GM21825 (cell line): Measurements from ENCODE around the gene SCP2.

Experiments
- ATAC-seq: cut with Tn5 transposase; IDR thresholded peaks from one replicate; pipeline ENCODE4 v1.9.1; 2021; ENCODE audit warnings: mild to moderate bottlenecking, moderate library complexity; ENCODE audit not compliant: unreplicated experiment

SCP2 gene

DNA sequence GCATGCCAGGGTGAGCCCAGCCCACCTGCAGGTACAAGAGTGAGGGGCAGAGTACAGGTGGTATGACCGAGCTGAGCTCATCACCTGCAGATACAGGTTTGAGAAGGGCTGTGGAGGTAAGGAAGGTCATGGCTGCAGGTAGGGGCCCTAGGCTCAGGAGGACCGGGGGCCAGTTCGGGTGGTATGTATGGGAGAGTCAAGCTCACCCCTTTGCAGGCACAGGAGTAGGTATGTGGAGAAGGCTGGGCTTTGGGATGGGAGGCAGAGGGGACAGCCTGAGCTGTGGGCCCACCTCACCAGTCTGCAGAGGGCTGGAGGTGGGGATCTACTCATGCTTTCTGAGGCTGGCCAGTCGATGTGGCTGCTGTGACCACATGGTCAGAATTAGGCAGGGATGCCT is 152.2 kb downstream of the SCP2 start:
- no peak for ATAC-seq

DNA sequence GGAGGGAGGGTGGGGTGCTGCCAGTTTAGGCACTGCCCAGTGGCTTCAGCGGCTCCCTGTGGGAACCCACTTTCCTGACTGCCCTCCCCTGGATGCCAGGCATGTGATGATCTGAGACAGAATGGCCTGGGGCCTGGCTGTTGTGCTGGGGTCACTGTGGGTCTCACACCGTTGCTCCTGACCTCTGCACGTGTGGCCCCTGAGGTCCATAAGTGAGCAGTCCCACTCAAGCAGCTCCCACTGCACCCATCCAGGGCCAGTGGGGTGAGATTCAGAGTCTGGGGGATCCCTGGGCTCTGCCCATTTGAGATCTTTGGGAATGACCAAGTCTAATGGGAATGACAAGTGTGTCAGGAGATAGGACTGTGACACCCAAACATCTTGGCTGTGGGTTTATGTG is 153.0 kb downstream of the SCP2 start:
- no peak for ATAC-seq

DNA sequence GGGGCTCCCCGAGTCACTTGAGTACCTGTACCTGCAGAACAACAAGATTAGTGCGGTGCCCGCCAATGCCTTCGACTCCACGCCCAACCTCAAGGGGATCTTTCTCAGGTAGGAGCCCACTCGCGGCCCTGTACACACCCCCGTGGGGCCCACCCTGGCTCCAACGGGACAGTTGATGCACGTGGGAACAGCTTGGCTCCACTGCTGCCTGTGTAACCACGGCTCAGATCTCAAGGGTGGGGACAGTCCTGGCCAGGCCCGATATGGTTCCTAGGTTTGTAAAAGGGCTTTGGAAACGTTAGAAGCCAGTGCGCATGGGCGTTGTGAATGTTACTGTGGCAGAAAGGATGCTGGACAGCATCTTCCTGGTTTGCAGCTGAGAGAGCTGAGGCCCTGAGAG is 153.7 kb downstream of the SCP2 start:
- ATAC-seq: no peak

DNA sequence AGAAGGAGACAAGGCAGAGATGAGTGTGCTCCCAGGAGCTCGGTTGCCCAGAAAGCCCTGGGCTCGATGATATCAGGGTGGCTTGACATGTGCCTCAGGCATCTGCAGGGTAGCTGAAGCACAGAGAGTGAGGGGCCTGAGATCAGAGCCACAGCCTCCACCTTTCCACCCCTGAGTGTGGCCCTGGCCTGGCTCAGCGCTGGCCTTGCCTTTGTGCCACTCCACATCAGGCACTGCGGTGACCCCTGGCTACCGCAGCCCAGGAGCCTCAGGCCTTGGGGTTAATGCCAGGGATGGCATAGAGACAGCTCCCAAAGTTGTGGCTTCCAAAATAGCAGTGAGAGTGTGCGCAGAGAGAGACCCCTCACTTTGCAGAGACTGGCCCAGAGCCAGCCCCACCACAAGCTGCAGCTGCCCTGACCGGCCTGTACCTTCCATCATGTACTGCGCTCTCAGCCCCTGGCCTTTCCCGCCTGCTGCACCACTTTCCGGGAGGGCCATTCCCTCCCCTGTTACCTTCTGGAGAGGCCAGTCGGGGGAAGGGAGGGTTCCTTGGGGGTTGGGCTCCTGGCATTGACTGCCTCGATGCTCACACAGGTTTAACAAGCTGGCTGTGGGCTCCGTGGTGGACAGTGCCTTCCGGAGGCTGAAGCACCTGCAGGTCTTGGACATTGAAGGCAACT is 154.4 kb downstream of the SCP2 start:
- no peak for ATAC-seq

DNA sequence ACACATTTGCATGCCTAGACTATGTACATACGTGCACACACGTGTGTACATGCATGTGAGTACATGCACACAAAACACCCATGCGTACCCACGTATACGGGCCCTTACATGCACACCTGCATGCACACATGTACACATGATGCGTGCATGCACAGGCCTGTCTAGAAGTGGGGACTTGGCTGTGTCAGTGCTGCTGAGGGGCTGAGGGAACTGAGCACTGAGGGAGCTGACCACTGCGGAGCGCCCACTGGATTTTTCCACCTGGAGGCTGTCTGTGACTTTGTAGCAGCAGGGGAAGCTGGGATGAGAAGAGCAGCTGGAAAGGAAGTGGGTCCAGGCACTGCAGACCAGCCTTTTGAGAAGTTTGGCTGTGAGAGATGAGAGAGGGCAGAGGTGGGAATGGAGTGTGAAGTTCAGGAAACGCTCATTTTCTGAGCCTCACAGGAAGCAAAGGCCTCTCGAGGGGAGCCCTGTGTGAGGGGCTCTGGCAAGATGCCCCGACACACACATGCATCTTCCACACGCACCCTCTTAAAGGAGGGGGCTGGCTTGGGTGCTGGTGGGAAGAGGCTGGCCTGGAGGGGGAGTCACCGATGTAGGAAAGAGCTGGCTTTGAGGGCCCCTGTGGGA is 155.9 kb downstream of the SCP2 start:
- no peak for ATAC-seq

DNA sequence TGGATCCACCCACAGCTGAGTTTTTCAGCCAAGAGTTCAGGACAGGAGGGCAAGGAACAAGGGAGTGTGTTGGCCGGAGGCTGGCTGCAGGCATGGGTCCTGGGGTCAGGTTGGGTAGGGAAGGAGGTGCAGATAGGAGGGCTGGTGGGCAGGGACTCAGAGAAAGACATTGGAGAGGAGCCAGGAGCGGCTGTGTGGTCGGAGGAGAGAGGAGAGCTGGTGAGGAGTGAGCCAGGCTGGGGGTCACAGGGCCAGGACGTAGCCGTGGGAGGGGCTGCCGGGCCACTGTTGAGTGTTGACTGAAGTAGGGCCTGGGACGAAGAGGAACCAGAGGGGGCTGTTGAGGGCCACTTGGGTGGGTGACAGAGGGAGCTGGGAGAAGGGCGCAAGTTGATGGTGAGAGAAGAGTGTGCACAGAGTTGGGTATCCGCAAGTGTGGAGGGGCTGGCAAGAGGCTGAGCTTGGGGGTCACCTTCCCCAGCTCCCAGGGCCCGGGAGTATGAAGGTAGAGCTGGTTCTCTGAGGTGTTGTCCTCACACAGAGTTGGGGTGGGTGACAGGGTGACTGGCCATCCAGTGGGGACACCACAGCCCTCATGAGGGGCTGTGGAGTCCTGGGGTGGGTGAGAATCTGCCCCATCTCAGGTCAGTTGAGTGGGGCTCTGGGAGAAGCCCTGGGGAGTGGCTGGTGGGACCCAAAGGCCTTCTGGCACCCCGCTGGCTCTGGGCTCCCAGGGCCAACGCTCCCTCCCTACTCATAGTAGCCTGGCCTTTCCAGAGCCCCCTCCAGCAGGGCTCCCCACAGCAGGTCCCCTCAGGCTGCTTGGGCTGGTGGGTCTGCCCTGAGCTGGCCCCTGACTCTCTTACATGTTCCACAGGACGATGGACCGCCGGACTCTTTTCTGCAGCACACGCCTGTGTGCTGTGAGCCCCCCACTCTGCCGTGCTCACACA is 156.8 kb downstream of the SCP2 start:
- ATAC-seq: no peak

DNA sequence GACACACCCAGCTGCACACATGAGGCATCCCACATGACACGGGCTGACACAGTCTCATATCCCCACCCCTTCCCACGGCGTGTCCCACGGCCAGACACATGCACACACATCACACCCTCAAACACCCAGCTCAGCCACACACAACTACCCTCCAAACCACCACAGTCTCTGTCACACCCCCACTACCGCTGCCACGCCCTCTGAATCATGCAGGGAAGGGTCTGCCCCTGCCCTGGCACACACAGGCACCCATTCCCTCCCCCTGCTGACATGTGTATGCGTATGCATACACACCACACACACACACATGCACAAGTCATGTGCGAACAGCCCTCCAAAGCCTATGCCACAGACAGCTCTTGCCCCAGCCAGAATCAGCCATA is 157.5 kb downstream of the SCP2 start:
- ATAC-seq: no peak

DNA sequence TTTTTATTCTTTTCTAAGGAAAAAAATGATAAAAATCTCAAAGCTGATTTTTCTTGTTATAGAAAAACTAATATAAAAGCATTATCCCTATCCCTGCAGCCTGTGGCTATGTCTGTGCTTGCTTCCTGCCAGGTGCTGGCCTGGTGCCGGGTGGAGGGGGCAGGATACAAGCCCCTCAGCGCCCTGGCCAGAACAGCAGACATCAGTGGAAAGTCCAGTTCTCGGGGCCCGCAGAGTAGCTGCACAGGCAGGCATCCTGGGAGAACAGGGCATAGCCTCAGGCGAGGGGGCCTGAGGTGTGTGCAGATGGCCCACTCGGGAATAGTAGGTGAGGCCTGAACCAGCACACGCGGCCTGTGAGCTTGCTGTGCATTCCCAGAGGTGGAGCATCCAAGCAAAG is 158.3 kb downstream of the SCP2 start:
- no peak for ATAC-seq

DNA sequence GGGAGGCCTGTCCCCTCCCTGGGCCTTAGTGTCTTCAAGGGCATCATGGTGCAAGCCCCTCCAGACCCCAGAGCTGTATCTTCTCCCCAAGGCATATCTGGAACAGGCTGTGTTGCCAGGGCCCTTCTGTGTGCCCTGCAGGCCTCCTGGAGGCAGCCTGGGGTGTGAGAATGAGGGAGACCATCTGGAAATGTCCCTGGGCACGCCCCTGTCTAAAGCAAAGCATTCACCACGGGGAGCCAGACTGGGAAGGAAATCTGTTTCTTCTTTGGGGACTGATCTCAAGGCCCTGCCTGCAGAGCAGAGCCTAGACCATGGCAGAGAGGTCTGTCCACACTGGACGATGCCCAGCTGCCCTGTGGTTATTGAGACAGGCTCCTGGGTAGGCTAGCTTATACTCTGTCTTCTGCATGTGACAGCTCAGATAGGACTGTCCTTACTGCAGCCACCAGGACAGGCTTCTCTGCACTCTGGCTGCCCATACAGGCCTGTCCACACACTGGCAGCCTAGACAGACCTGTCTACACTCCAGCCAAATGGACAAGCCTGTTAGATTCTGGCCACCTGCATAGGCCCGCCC is 159.5 kb downstream of the SCP2 start:
- no peak for ATAC-seq

DNA sequence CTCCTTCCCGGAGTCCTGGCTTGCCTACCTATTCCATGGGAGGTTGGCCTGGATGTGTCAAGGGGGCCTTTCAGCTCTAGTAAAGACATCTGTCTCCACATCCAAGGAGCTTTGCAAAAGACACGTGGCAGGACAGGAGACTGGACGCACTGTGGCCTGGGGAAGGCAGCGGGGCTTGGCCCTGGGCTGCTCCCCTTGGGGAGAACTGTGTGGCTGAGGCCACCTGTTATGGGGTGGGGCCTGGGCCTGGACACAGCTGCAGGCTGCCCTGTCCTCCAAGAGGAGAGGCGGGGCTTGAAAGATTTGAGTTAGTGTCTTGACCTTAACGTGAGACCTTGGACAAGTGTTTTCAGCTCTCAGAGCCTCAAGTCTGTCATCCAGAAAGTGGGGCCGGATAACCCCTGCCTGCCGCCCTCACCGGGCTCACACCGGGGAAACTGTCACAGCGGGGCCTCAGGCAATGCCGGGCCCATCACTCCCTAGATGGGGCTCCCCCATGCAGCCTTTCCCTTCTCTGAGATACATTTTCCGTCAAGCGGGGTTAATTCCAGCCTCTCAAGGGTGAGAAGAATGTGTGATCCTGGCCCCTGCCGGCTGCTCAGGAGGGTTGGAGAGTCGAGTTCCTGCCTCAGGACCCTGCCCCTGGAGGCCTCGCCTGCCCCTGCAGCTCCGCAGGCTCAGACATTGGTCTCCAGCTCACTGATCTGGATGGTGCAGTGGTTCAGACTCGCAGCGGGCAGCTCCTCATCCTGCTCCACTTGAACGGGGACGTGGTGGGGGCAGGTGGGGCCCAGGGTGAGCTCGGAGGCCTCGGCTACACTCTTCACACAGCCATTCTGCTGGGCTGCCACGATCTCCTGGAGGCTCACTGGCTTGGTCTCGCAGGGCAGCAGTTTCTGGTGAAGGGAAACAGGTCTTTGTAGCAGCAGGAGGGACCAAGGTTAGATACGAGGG is 160.5 kb downstream of the SCP2 start:
- no peak for ATAC-seq

DNA sequence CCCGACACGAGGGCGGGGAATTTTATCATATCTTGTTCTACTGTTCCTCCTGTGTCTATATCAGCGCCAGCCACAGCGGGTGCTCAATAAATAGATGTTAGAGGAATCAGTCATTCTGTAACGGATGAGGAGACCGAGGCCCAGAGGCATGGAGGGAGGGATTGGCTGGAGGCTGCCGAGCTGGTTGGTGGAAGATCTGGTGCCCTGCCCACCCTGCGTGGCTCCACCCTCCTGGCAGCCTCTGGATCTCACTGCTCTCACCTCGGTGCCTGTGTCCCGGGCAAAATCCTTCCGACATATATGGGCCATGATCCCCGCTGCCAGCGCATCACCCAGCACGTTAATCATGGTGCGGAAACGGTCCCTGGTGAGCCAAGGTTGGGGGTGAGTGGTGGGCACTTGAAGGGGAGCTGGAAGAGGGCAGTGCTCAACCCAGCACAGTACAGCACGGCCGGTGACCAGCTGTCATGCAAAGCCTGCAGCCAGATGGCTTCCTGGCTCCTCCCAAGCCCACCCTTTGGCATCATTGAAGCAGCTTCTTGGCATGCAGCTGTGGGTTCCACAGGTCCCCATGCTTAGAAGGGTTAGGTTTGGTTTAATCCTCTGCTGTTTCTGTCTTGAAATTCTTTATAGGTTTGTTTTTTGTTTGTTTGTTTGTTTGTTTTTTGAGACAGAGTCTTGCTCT is 161.7 kb downstream of the SCP2 start:
- ATAC-seq: no peak

DNA sequence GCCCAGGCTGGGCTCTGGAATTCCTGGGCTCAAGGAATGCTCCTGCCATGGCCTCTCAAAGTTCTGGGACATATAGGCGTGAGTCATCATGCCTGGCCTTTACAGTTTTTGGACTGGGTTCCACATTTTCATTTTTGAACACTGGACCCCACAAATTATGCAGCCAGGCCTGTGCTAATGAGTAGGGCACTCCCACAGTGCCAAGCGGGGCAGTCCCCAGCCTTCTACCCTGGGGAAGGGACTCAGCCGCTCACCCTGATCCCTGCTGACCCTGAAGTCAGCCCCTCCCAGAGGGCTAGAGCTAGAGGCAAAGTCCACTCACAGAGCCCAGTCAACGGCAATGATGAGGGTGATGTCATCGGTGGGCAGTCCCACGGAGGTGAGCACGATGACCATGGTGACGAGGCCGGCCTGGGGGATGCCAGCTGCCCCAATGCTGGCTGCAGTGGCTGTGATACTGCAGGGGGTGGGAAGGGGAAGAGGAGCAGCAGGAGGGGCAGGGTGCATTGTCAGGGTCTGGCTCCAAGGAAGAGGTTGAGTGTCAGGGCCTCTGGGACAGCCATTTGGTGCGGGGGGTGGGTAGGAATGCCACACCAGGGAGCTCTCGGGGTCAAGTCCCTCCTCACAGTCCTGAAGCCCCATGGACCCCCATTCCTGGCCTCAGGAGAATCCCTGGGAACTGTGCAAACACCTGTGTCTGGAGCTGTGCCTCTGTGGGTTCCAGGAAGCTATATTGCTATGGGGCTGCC is 162.6 kb downstream of the SCP2 start:
- no peak for ATAC-seq

DNA sequence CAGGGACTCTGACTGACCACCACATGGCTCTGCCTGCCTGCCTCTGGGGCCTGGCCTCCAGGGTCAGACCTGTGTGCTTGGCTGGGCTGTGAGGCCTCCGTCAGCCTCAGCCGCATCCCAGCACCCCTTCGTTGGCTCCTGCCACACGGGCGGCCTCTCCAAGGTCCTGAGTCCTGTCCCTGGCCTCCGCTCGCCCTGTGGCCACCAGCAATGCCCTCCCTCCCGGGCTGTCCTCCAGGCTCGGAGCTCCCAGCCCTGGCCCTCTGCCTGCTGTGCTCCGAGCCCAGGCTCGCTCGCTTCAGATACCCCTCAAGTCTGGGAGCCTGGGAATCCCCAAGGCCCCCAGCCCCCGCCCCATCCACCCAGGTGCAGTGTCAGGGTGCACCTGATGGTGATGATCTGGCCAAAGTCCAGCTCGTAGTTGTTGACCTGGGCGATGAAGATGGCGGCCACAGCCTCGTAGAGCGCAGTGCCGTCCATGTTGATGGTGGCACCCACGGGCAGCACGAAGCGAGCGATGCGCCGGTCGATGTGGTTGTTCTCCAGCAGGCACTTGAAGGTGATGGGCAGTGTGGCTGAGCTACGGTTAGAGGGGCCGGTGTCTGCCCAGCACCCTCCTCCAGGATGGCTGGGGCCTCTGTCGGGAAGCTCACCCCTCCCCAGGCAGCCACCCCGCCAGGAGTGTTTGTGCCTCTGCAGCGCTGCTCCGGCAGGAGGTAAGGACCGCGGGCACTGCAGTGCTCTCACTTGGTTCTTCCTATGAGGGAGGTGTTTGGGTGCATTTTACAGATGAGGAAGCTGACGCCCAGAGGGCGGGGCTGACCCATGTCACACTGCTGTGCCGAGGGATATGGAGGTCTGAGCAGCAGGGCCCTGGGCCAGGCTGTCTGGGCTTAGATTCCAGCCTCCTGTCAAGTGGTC is 163.4 kb downstream of the SCP2 start:
- no peak for ATAC-seq

DNA sequence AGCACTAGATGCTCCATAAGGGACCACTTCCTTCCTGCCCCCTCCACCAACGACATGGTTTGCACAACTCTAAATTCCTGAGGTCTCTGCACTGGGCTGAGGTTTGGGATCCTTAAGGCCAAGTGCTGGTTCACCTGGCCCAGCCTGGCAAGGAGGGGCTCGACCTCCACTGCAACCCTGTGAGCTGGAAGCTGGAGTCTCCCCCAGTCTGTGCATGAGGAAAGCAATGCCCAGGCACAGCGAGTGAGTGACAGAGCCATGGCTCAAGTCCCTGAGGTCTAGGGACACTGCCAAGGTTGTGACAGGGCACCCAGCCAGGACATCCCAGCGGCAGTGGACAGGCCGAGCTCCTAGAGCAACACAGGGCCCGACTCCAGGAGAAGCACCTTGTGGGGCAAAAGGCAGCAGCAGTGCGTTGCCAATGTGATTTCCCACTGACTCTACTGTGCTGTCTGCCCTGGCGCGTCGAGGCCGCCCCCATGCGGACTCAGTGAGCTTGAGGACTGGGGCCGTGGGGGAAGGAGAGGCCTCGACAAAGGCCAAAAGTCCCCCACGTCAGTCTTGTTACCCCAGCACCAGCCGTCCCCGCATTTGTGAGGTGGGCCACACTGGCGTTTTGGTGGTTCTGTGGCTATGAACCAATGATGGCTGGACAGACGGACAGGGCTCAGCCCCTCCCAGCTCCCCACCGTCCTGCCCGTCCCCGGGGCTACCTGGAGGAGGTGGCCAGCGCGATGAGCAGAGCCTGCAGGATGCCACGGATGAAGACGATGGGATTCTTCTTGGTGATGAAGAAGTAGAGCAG is 165.0 kb downstream of the SCP2 start:
- ATAC-seq: no peak

DNA sequence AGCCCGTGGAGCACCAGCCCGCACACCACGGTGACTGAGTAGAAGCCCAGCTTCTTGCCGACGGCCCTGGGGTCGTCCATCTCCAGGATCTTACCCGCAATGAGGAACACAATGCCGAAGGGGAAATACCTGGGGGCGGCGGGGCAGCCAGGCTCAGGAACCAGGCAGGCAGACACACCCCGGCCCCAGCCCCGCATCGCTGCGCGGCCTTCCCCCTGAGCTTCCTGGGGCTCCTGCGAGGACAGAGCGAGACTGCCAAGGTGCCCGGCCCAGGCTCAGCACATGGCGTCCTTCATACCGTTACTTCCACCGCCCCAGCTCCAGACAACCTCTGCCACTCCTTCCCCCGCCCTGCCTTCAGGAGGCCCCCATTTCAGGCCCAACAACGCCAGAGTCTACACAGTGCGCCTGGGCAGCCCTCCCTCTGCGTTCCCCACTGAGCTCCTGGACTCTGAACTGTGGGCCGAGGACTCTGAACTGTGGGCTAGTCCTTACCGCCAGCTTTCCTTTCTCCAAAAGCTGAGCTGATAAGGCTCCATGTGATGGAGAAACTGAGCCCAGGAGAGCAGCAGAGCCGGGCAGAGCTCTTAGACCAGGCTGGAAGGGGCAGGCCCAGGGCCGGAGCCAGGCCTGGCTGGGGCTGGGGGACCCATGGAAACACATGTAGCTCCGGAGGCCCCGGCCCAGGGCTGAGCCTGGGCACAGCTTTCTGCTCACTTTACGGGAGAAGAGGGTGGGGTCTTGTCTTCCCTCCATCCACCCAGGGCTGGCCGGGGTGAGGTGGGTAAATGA is 165.8 kb downstream of the SCP2 start:
- ATAC-seq: no peak

DNA sequence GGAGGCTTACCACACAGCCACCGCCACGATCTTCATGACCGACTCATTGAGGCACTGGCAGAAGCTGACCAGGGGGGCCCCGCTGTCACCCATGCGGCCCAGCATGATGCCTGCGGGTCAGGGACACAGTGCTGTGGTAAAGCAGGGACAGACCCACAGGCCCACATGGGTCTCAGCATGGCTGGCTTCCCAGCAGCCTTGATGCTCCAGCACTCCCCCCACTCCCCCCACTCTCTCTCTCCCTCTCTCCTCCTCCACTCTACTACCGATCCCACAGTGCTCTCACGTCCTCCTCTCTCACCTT is 166.3 kb downstream of the SCP2 start:
- no peak for ATAC-seq
